ENCODE results near the gene KCNF1.

KCNF1 gene

GRCh38 chr2:10875126-10875525 lies 36.6 kb upstream of the KCNF1 start:
- no peak for TF ChIP-seq CTCF (IDR thresholded peaks at IDR 0.05; ENCODE audit: insufficient read depth, low read depth, low read length, missing control alignments)
- no peak overlapping the region for H3K4me3 ChIP-seq (ENCODE audit: low read length)
- DNase-seq (ENCODE audit: low read depth): no peak

- H3K4me3 ChIP-seq (ENCODE audit: low read length): no peak overlapping the region
- no peak for TF ChIP-seq CTCF (IDR thresholded peaks at IDR 0.05; ENCODE audit: insufficient read depth, low read depth, low read length, missing control alignments)
- no peak for DNase-seq (ENCODE audit: low read depth)
These were observed 35.3 kb upstream of the KCNF1 start for GRCh38 chr2:10876394-10876793.

GRCh38 chr2:10876963-10877362 lies 34.8 kb upstream of the KCNF1 start:
- no peak overlapping the region for H3K4me3 ChIP-seq (ENCODE audit: low read length)
- TF ChIP-seq CTCF (IDR thresholded peaks at IDR 0.05; ENCODE audit: insufficient read depth, low read depth, low read length, missing control alignments): no peak

GRCh38 chr2:10877651-10878111 lies 34.1 kb upstream of the KCNF1 start:
- no peak for TF ChIP-seq CTCF (IDR thresholded peaks at IDR 0.05; ENCODE audit: insufficient read depth, low read depth, low read length, missing control alignments)
- H3K4me3 ChIP-seq (ENCODE audit: low read length): no peak overlapping the region
- DNase-seq (ENCODE audit: low read depth): peak; percentile 58

More at GRCh38 chr2:10876963-10877362, 34.8 kb upstream of the KCNF1 start:
- DNase-seq (ENCODE audit: low read depth): no peak

GRCh38 chr2:10878268-10878915 lies 33.3 kb upstream of the KCNF1 start:
- TF ChIP-seq CTCF (IDR thresholded peaks at IDR 0.05; ENCODE audit: insufficient read depth, low read depth, low read length, missing control alignments): no peak
- no peak for DNase-seq (ENCODE audit: low read depth)
- no peak overlapping the region for H3K4me3 ChIP-seq (ENCODE audit: low read length)

- no peak for DNase-seq (ENCODE audit: low read depth)
- TF ChIP-seq CTCF (IDR thresholded peaks at IDR 0.05; ENCODE audit: insufficient read depth, low read depth, low read length, missing control alignments): no peak
- no peak overlapping the region for H3K4me3 ChIP-seq (ENCODE audit: low read length)
These were observed 32.6 kb upstream of the KCNF1 start for GRCh38 chr2:10879159-10879558.

All from epithelial cell of esophagus (primary cell).